HG03064 (cell line): ENCODE measurements around the gene KRTAP10-12.
"Not testable (repeated sequence)": the region's sequence is repeated elsewhere in the genome, so short reads cannot be mapped to it uniquely, and the experiment has no call there.

Experiments
- ATAC-seq: cut with Tn5 transposase; IDR thresholded peaks from one replicate; pipeline ENCODE4 v1.9.1; 2021; ENCODE audit warnings: low read depth; ENCODE audit not compliant: unreplicated experiment

Gene KRTAP10-12, protein sequence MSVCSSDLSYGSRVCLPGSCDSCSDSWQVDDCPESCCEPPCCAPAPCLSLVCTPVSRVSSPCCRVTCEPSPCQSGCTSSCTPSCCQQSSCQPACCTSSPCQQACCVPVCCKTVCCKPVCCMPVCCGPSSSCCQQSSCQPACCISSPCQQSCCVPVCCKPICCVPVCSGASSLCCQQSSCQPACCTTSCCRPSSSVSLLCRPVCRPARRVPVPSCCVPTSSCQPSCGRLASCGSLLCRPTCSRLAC

DNA sequence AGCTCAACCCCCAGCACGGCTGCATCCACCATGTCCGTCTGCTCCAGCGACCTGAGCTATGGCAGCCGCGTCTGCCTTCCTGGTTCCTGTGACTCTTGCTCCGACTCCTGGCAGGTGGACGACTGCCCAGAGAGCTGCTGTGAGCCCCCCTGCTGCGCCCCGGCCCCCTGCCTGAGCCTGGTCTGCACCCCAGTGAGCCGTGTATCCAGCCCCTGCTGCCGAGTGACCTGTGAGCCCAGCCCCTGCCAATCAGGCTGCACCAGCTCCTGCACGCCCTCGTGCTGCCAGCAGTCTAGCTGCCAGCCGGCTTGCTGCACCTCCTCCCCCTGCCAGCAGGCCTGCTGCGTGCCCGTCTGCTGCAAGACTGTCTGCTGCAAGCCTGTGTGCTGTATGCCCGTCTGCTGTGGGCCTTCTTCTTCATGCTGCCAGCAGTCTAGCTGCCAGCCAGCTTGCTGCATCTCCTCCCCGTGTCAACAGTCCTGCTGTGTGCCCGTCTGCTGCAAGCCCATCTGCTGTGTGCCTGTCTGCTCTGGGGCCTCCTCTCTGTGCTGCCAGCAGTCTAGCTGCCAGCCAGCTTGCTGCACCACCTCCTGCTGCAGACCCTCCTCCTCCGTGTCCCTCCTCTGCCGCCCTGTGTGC, at the start of gene KRTAP10-12:
Gene KRTAP10-12, plus strand, starts transcription at position 1 of the 639 bp plus-strand sequence. Its CDS starts 30 bp downstream, at position 31.
- not testable (repeated sequence) for ATAC-seq

DNA sequence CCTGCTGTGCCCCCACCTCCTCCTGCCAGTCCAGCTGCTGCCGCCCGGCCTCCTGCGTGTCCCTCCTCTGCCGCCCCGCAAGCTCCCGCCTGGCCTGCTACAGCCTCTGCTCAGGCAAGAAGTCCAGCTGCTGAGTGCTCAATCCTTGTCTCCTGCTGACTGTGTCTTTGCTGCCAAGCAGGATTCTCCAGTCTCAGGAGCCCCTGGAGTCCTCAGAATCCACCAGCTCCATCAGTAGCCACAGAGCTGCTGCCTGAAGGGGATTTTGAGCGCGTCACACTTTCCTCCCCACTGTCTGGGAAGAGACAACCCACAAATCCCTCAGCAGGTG, 49.8 kb upstream of the KRTAP10-12 start:
- ATAC-seq: no peak

DNA sequence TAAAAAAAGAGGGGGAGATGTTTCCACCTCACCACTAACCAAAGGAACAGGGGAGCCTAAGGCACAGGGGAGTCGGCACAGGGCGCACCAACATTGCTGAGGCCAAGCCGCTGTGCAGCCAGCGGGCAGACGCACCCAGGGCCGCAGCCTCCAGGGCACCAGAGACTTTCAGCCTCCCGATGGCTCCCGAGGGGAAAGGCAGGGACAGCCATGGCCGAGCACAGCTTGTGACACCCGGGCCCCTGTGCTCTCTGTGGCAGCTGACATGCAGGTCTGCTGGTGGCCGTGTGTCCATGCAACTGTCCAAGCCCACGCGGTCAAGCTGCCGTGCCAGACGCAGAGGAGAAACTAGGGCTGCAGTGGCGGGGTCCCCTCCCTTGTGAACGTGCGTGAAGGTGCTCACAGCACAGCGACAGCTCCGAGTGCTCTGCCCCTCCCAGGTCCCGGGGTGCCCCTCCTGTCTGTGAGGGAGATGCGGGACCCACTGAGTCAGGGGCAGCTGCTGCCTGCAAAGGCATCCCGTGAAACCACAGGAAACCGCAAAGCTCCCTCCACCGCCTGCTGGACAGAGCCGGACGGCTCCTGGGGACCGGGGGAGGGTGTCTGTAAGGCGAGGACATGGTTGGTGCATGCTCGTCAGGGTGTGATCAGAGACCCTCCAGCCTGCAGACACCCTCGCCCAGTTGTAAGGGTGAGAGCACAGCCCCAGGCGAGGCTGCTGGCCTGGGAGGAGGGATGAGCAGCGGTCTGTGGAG, 48.2 kb upstream of the KRTAP10-12 start:
- ATAC-seq: no peak

DNA sequence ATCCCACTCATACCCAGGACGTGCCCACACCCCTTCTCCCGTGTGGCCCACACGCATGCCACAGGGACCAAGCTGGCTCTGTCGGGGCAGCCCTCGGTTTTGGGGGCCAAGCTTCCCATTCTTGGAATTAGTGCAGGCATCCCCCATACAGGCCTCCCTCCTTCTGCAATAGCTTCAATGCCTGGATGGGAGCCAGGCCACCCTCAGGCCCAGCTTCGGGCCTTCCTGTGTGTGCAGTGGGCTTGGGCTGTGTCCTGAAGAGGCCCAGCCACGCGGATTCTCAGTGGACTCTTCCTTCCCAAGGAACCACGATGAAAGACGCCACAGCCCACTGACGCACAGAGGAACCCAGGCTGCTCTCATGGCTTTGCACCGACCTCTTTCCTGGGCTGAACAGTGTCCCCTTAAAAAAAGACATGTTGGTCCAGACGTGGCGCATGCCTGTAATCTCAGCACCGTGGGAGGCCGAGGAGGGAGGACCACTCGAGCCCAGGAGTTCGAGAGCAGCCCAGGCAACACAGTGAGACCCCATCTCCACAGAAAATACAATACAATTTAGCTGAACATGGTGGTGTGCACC, 47.4 kb upstream of the KRTAP10-12 start:
- ATAC-seq: no peak

DNA sequence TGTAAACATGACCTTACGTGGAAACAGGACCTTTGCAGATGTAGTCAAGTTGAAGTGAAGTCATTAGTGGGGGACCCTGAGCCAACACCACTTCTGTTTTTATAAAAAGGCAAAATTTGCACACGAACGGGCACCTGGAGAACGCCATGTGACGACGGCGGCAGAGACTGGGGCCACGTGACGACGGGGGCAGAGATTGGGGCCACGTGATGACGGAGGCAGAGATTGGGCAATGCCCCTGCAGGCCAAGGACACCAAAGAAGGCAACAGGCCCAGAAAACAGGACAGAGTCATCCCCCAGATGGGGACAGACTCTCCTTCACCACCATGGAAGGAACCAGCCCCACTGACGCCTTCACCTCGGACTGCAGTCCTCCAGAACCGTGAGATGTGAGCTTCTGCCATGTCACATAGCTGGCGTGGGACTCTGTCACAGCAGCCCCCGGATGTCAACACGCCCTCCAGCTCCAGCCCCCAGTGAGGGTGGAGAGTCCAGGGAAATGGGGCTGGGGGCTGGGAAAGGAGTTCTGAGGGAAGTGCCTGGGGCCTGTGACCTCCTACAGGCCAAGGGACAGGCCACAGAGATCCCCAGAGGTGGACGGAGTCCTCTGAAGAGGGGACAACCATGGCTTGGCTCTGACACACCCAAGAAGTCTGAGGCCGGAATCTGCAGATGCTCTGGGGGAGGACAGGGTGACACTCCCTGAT, 46.6 kb upstream of the KRTAP10-12 start:
- ATAC-seq: no peak

DNA sequence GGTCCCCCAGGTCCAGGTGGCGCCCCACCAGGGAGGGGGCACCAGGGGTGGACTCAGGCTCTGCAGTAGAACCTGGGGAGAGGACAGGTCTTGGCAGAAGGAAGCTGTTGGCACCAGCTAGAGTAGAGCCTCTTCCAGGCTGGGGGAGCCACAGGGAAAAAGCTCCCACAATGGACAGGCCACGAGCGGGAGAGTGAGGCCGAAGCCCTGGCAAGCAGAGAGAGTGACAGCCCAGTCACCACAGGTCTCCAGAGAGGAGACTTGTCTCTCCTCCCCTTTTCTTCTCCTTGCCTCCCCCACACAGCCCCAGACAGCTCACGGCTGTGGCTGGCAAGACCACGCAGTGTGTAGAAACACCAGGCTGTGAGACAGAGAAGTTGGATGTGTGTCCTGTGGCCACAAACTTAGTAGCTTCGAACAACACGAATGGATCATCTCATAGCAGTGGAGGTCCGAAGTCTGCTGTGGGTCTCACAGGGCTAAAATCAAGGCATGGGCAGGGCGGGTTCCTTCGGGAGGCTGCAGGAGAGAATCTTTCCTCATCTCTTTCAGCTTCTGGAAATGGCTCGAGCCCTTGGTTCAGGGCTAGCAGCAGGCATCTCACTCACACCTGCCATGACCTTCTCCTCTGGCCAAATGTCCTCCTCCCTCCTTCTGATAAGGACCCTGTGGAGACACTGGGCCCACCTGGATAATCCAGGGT, 45.8 kb upstream of the KRTAP10-12 start:
- ATAC-seq: no peak

DNA sequence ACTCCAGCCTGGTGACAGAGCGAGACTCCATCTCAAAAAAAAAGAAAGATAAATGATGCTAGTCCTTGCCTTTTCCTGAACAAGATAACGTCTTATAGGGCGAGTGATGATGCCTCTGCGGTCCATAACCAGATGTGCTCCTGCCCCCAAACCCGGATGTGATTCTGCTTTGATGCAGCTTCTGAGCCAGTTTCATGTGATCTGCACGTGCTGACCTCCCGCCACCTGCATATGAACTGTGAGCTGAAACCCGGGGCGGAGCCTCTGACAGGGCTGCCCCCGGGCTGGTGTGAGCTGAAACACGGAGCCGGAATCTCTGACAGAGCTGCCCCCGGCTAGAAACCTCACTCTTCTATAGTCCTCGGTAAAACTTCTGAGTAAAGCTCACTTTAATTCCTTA, 43.8 kb upstream of the KRTAP10-12 start:
- no peak for ATAC-seq

DNA sequence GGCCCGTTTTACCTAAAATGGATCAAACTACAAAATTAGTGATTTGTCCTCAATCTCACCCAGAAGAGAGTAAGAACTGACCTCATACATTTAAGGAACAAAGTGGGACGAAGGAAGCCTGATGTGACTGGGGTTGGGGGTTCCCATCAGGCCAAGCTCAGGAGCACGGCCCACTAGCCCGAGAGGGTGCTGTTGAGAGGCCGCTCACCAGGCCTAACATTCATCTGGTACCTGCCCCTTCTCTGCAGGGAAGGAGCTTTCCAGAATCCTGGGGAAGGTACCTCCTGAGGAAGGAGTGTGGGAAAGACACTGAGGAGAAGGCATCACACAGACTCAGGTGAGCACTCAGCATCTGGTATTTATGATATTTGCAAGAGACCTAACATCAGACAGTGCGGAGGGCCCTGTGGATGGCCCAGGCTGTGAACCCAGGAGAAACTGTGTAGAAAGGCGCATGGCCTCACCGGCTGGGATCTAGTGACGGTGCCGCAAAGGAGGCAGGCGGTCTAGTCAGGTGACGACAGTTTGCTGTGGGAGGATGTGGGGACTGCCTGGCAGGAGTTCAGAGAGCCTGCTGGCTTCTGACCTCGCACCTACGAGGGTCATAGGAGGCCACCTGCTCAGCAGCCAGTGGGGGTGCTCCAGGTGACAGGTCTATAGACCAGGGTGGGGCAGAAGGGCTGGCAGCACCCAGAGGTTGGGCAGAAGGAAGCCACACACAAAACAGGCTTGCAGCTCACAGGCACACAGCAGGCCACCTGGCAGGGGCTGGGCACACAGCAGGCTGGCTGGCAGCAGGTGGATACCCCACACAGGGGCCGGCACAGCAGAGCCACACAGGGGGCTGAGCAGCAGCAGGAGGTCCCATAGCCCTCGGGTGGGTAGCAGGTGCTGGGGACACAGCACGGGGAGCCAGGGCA, 43.1 kb upstream of the KRTAP10-12 start:
- ATAC-seq: no peak

DNA sequence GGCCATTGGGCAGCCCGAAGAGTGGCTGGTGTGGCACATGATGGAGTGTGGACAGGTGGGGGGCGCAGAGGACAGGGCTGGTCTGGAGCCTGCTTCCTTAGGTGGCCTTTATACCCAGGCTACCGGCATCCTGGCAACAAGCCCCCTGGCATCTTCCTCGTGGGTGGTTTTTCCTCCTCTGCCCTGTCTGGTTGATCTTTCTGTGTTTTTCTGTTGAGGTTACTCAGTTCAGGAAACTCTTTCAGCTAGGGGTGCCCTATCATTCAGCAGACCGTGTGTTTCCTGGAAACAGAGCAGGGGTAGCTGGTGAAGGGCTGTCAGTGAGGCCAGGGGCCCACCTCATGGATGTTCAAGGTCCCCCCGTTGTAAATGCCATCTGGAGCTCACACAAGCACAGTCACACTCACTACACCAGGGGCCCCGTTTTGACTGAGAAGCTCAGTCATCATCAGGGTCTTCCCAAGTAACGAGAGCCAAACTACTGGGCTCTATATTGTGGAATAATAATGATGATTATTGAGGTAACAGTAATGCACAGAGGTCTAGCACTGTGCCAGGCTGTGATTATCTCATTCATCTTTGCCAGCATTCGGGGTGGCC, 42.3 kb upstream of the KRTAP10-12 start, which contains the start of gene KRTAP12-4:
Gene KRTAP12-4, minus strand, starts transcription at position 84 of the 600 bp plus-strand sequence. Its CDS starts 45 bp downstream, at position 39.
- ATAC-seq: no peak

DNA sequence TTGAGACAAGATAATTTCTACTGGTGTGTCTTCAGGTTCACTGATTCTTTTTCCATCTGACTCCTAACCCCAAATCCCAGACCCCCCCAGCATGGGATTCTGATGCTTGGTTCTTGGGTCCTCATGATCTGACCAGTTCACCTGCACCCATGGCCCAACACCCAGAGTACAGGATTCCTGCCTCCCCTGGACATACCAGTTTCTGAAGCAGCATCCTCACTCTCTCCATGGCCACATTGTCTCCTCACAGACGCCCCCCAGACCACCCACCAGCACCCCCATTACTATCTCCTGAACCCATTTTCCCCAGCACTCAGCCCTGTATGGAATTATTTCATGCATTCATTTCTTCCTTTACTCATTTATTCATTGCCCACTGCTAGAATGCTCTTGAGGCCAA, 40.1 kb upstream of the KRTAP10-12 start:
- no peak for ATAC-seq

DNA sequence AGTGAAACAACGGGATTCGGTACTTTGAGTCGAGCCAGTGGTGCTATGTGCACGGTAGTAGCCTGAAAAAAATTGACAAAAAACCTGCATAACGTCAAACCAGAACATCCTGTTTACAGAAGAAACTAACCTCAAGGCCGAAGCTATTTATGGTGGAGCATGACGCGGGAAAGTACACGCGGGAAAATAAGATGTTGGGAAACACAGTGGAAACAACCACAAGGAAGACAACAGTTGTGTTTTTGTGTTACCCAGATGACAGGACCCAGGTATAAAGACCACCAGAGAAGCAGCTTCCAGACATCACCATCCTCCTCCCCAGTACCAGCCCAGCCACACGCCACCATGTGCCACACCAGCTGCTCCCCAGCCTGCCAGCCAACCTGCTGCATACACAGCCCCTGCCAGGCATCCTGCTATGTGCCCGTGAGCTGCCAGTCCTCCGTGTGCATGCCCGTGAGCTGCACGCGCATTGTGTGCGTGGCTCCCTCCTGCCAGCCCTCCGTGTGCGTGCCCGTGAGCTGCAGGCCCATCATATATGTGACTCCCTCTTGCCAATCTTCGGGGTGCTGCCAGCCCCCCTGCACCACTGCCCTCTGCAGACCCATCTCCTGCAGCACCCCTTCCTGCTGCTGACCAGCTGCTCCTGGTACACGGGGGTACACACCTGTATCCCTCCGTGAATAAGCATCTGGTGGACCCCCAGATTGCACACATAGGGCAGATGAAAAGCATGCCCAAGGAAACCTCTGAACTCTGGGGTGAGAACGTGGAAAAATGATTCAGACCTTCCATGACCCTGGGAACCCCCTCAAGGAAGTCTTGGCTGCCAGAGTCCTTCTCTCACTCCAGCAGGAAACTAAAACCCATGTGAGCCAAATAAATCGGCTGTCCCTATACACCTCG, 39.1 kb upstream of the KRTAP10-12 start, which contains the start of gene KRTAP12-3:
Gene KRTAP12-3, plus strand, starts transcription at position 298 of the 906 bp plus-strand sequence. Its CDS starts 48 bp downstream, at position 346.
- ATAC-seq: no peak

DNA sequence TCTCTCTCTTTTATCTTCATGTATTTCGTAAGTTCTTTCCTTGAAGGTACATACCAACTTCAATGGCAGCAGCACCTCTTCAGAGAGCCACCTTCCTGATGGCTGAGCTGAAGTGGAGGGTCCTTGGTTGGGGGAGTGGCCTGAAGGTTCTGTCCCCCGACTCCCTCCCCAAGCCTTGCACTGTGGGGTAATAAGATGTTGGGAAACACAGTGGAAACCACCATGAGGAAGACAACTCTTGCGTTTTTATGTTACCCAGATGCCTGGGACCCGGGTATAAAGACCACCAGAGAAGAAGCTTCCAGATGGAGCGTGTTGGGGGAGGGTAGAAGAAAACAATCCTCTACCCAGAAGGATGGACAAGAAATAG, 38.4 kb upstream of the KRTAP10-12 start:
- no peak for ATAC-seq

DNA sequence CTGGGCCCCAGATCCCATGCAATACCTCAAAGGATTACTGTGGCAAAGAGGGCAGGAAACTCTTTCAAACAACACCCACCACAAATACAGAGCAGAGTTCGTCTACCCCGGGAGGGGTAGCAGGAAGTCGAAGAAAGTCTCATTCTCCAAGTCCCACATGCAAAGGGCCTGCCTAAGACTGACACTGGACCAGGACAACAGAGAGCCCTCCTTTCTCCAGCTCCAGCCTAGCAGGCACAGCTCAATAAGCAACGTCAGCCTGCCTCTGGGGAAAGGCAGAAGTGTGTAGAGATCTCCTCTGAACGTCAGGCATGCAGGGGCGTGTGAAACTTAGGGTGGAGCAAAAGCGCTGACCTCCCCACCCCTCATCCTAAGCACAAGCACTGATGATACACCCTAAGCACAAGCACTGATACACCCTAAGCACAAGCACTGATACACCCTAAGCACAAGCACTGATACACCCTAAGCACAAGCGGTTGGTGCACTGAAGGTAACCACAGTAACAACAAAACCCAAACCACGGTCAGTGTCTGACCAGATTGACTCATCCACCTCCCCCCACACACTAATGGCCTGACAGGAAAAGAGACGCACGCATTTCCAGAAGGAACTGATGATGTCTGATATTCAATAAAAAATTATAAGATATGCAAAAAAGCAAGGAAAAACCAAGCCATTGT, 37.9 kb upstream of the KRTAP10-12 start:
- ATAC-seq: no peak

DNA sequence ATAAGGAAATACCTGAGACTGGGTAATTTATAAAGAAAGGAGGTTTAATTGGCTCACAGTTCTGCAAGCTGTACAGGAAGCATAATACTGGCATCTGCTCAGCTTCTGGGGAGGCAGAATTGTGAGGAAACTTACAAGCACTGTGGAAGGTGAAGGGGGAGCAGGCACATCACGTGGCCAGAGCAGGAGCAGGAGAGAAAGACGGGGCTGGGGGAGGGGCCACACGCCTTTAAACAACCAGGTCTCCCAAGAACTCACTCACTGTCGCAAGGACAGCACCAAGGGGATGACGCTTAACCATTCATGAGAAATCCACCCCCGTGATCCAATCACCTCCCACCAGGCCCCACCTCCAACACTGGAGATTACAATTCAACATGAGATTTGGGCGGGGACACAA, 35.4 kb upstream of the KRTAP10-12 start:
- not testable (repeated sequence) for ATAC-seq

DNA sequence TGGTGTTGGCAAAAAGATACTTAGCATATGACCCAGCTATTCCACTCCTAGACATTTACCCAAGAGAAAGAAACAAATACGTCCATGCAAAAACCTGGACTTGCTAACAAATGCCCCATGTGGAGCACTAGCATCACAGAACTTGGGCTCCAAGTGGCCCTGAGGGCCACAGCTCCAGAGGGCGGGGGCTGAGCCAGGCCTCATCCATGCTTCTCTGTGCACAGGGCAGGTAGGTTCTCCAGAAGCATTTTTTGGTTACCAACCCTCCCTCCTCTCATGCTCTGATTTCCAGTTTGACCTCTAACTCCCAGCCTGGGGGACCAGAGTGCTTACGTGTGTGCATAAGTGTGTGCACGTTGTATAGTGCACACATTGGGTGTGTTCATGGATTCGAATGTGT, 32.3 kb upstream of the KRTAP10-12 start:
- ATAC-seq: no peak

DNA sequence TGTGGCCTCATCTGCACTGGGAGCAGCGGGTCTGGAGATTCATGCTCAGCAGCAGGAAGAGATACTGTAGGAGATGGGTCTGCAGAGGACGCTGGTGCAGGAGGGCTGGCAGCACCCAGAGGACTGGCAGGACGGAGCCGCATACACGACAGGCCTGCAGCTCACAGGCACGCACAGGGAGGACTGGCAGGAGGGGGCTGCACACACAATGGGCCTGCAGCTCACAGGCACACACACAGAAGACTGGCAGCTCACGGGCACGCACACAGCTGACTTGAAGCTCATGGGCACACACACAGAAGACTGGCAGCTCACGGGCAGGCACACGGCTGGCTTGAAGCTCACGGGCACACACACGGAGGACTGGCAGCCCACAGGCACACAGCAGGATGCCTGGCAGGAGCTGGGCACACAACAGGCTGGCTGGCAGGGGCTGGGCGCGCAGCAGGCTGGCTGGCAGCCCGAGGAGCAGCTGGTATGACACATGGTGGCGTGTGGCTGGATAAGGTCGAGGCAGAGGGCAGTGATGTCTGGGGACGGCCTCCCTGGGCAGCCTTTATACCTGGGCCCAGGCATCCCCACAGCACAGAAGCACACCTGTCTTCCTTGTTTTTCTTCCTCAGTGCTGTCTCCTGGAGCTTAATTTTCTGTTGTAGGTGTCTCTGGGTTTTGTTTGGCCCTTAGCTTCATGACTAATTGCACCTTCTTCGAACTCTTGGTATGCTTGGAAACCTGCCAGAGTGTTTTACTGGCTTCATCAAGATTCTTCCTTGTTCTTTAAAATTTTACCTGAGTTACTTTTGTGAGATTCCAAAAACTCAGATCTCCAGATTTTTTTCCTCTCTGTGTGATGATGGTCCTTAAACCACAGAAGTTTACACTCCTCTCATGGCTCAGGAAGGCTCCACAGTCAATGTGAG, 30.3 kb upstream of the KRTAP10-12 start, which contains the start of gene KRTAP12-2:
Gene KRTAP12-2, minus strand, starts transcription at position 527 of the 920 bp plus-strand sequence. Its CDS starts 41 bp downstream, at position 486.
- ATAC-seq: no peak
